ENCODE measurements around the gene MRFAP1.
"Not testable (repeated sequence)": the region's sequence is repeated elsewhere in the genome, so short reads cannot be mapped to it uniquely, and the experiment has no call there.

- not testable (repeated sequence) for TF ChIP-seq POLR2A (IDR thresholded peaks at IDR 0.05; ENCODE audit: low read depth, low read length); SMC3 (IDR thresholded peaks at IDR 0.05; ENCODE audit: low read depth, low read length); CTCF (conservative IDR thresholded peaks at IDR 0.05; ENCODE audit: low read depth, low read length)
These were observed 14.8 kb downstream of the MRFAP1 start for GRCh38 chr4:6655291-6655690.
